Measurements from ENCODE around the gene IL34.

Gene IL34

DNA sequence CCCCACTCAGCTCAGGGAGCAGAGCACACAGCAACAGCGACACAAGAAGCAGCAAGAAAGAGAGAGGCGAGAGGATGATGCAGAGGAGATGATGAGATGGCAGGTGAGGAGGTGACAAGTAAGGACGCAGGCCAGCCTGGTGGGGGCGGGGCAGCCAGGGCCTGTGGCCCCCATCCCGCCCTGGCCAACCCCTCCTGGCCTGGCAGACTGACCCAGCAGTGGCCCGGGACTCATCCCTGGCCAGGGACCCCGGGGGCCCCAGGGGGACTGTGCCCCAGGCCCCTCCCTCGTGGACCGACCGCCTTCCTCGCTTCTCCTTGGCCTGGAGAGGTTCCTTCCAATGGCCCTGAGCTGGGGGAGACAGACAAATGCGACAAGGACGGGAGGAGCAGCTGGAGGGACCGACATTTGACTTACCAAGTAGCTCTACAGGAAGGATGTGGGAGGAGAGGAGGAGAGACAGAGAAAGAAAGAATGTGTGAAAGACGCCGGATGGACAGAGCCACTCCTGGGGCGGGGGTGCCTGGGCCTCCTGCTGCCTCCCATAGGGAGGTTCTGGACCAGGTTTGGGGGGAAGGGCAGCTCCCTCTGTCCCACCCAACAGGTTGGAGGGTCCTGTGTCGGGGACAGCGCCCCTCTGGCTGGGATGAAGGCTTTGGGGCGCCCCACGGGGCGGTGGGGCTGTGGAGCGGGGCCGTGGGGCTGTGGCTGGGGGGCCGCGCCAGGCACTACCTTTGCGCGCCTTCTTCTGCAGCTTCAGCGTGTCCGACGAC, 32.7 kb downstream of the IL34 start:
- DNase-seq: no peak

- no peak for DNase-seq
These were observed 33.5 kb downstream of the IL34 start for GRCh38 chr16:70679671-70680494.

DNA sequence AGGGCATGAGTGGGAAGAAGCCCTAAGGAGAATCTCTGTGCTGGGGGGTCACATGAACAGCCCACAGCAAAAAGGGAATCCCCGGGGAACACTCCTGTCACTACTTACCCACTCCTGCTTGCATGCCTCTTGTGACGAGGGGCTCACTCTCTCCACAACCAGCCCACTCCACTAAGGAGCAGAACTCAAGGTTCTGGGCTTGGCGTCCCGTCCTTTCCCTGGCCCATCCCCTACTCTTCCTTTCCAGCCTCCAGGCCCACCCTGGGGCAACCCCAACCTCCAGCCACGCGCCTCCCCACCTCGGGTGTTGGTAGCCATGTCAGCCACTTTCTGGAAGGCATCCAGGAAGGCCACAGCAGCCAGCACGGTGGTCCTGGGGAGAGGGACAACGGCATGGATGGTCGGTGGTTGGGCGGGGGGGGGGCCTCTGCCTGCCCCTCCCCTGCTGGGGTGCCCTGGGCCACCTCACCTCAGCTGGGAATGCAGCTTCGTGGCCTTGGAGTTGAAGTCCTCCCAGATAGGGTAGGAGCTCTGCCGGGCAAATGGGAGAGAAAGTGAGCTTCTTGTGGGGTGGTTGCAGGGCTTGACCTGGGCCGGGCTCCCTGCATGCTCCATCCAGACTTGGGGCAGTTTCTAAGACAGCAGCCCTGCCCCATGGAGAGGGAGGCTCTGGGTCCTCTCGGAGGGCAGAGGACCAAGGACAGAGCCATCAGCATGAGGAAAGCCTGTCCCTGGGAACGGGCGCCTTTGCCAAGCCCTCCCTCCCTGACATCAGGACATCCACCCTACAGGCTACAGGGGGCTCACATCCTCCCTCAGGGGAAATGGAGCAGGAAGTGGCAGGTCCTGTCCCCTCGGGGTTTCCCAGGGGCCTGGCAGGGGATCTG, 34.4 kb downstream of the IL34 start:
- no peak for DNase-seq

DNA sequence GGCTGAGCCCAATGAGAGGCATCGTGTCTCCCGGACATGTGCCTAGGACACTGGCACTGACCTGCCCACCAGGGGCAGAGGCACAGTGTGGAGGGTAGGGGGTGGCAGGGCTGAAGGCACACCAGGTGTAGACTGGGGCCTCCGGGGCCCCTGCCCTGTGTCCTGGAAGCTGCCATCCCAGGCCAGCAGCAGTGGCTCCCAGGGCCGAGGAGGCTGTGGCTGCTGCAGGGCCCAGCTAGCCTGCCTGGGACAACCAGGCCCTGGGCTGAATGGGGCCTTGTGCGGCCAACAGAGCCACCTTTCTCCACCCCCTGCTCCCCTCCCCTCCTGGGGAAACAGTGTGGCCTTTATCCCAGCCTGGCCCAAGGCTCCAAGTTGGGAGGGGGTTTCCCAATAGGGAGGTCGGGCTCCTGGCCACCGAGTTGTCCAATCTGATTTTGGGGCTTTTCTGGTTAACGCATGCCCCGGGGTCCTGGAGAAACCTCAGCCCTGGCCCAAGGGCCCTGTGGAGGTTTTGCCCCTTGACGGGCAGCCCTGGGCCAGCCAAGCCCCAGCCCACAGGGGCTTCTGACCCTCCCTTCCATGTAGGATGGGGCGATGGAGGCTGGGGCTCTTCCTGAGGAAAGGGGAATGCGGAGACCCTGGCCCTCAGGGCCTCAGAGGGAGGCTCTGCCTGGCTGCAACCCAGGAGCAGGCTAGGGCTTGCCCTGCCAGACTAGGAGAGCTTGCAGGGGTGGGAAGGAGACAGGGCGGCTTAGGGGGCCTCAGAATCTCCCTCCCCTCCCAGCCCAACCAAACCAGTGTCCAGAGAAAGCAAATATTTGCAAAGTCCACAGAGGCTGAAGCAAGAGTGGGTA, 35.3 kb downstream of the IL34 start:
- DNase-seq: no peak

- no peak for DNase-seq
These were observed 36.1 kb downstream of the IL34 start for GRCh38 chr16:70682239-70683145.

DNA sequence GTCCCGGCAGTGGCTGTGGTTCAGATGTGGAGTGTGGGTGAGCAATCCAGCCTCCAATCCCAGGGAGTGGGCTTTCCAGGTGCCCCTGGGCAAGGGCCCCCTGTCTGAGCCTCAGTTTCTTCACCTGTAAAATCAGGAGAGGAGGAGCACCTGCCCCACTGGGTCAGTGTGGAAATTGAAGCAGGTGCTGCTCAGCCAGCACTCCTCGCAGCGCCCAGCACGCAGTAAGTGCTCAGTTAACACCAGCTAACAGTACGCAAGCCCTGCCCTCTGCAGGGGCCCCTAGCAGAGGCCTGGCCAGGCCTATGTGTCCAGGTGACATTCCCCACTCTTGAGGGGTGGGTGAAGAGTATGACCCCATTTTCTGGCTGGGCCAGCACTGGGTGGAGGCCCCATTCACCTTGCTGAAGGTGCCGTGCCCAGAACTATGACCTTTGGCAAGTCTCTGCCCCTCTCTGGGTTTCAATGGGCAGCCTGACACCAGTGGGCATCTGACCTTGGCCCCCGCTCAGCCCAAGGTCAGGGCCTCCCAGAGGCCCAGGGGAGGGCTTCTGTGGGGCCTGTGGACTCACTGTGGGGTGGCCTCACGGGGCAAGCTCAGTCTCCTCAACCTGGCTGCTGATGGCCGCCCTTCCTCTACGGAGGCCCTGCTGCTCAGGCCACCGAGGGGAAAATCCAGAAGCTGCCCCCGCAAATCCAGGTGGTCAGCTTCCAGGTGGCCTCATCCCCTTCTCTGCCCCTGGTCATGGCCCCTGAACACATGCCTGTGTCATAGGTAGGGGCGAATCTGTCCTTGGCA, 37.0 kb downstream of the IL34 start:
- no peak for DNase-seq

- no peak for DNase-seq
These were observed 38.0 kb downstream of the IL34 start for GRCh38 chr16:70684146-70685060.

DNA sequence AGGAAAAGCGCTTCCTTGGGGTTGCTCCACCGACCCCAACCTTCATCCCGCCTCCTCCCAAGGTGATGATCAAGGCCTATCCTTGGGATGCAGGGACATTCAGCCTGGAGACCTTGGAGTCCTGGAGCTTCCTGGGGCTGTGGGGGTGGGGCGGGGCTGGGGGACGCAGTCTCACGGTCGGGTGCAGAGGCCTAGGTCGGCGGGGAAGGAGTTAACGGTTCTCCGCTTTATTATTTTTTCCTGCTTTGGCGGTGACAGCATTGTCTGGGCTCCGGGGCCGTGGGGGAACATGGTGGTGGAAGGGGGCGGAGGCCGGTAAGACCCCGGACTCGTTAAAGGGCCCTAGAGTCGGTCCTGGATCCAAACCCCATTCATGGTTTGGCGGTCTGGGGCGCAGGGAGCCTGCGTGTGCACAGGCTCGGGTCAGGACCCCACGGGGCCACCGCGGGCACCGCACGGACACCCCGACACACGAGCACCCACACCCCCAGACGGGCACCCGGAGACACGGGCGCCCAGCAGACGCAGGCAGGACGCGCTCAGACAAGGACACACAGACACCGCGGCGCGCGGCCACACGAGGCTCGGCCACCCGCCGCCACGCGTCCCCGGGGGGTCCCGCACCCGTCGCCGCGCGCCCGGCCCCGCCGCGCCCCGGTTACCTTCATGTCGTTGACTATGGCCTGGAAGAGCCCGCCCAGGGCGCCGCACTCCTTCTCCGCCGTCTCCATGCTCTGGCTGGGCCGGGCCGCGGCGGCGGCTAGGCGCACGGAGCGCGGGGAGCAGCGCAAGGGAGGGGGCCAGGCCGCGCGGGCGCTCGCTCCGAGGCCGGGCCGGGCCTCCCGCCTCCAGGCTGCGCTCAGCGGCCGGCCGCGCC, 38.9 kb downstream of the IL34 start:
- no peak for DNase-seq

DNA sequence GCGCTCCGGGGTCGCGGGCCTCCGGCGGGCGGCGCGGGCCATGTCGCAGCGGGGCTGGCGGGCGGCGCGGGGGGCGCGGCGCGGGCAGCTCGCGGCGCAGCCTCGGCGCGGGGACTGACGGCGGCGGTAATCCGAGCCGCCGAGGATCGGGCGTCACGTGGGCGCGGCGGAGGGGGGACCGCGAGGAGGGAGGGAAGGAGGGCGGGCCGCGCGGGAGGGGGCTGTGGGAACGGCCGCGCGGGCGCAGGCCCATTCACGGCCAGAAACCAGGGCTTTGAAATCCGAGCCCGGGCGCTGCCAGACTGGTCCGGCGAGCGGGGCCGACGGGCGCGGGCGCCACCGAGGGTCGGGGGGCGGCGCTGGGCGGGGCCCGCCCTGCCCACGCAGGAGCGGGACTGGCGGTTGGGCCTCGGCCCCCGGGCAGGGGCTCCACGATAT, 39.6 kb downstream of the IL34 start, which contains the start of gene MTSS2:
MTSS2 (minus strand) TSS at position 116 of the 438 bp plus-strand sequence. CDS start 262 bp downstream, outside the sequence.
- DNase-seq: peak; percentile 83

- DNase-seq: no peak
These were observed 40.2 kb downstream of the IL34 start for GRCh38 chr16:70686376-70687101.

DNA sequence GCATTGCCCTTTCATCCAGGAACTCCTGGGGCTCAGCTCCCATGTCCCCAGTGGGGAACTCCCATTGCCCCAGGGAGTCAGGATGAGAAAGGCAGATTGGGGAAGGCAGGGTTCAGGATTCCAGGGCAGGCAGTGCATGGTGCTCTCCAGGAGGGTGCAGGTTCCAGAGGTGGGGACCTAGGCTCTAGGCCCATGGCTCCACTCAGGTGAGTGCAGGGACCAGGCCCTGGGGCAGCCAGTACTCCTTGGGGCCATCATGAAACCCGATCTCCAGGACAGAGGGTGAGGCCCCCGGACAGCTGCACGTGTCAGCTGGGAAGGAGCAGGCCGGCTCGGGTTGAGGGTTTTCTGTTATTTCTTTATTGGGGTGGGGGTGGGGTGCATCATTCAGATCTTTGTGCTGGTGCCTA, 40.7 kb downstream of the IL34 start:
- DNase-seq: no peak

GRCh38 chr16:70687671-70688245, 41.4 kb downstream of the IL34 start:
- DNase-seq: no peak

DNA sequence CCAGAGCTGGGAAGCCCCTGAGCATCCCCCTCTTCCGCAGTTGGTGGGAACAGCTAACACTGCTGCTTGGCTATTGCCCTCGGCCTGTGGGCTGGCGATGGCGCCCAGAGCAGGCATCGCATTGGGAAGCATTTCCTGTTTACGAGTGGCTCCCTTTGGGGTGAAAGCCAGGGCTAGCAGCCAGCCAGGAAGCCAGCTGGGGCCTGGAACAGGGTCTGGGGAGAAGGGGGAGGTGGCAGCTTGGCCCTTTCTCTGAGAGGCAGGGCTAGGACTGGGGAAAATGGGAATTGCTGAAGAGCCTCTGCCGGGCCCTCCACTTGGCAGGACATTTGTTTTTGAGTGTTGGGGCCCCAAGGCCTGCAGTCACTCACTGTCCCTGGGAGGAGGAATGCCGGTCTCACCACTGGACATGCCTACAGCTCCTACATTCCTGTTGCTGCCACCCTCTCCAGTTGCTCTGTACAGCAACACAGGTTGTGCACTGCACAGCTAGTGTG, 41.9 kb downstream of the IL34 start:
- DNase-seq: no peak

- no peak for DNase-seq
These were observed 42.9 kb downstream of the IL34 start for GRCh38 chr16:70689035-70689969.

Measured in NCI-H226 (cell line).